DLD1 (cell line): ENCODE data around the gene CCDC102B.
"Not testable (repeated sequence)": the region's sequence is repeated elsewhere in the genome, so short reads cannot be mapped to it uniquely, and the experiment has no call there.

Source experiments
- in situ Hi-C: cut with HindIII; loops from 2 replicates; pipeline ENCODE4 v1.10.0; 2017; ENCODE audit warnings: low sequenced_read_pairs

CCDC102B gene

GRCh38 chr18:68797871-68798270 lies at the start of gene CCDC102B:
Gene CCDC102B (plus strand): TSS chr18:68798080. CDS start chr18:68836764, 38,684 bp downstream.
- in situ Hi-C loops: no loop called here

- in situ Hi-C loops: no loop called here
Observed at GRCh38 chr18:68757126-68757525, 40.8 kb upstream of the CCDC102B start.

GRCh38 chr18:68759308-68759707 lies 38.6 kb upstream of the CCDC102B start:
- in situ Hi-C loops: no loop called here

- in situ Hi-C loops: no loop called here
Observed at GRCh38 chr18:68763083-68763482, 34.8 kb upstream of the CCDC102B start.

GRCh38 chr18:68764016-68764415 lies 33.9 kb upstream of the CCDC102B start:
- in situ Hi-C loops: no loop called here

GRCh38 chr18:68766433-68766832 lies 31.4 kb upstream of the CCDC102B start:
- in situ Hi-C loops: no loop called here

- in situ Hi-C loops: no loop called here
Observed at GRCh38 chr18:68769461-68769860, 28.4 kb upstream of the CCDC102B start.

- in situ Hi-C loops: no loop called here
Observed at GRCh38 chr18:68772268-68772667, 25.6 kb upstream of the CCDC102B start.

- in situ Hi-C loops: no loop called here
Observed at GRCh38 chr18:68778280-68778886, 19.5 kb upstream of the CCDC102B start.

GRCh38 chr18:68779169-68779568 lies 18.7 kb upstream of the CCDC102B start:
- in situ Hi-C loops: no loop called here

- in situ Hi-C loops: no loop called here
Observed at GRCh38 chr18:68780802-68781635, 16.9 kb upstream of the CCDC102B start.

- in situ Hi-C loops: no loop called here
Observed at GRCh38 chr18:68783506-68783905, 14.4 kb upstream of the CCDC102B start.

- in situ Hi-C loops: no loop called here
Observed at GRCh38 chr18:68784071-68784470, 13.8 kb upstream of the CCDC102B start.

GRCh38 chr18:68790290-68790689 lies 7.6 kb upstream of the CCDC102B start:
- in situ Hi-C loops: not testable (repeated sequence)

- in situ Hi-C loops: no loop called here
Observed at GRCh38 chr18:68791801-68792200, 6.1 kb upstream of the CCDC102B start.

GRCh38 chr18:68793951-68794350 lies 3.9 kb upstream of the CCDC102B start:
- in situ Hi-C loops: no loop called here

- in situ Hi-C loops: no loop called here
Observed at GRCh38 chr18:68796936-68797690, 767 bp upstream of the CCDC102B start.

- in situ Hi-C loops: no loop called here
Observed at GRCh38 chr18:68800075-68800474, 2.2 kb downstream of the CCDC102B start.

GRCh38 chr18:68803356-68803755 lies 5.5 kb downstream of the CCDC102B start:
- in situ Hi-C loops: no loop called here

- in situ Hi-C loops: no loop called here
Observed at GRCh38 chr18:68817584-68817983, 19.7 kb downstream of the CCDC102B start.

- in situ Hi-C loops: no loop called here
Observed at GRCh38 chr18:68818584-68818983, 20.7 kb downstream of the CCDC102B start.

GRCh38 chr18:68822926-68823325 lies 25.0 kb downstream of the CCDC102B start:
- in situ Hi-C loops: no loop called here
